ENCODE results near the gene PTMA.
"Not testable (repeated sequence)": the region's sequence is repeated elsewhere in the genome, so short reads cannot be mapped to it uniquely, and the experiment has no call there.

The PTMA gene

GRCh38 chr2:231707927-231708772 lies at the start of gene PTMA:
PTMA (plus strand) TSS chr2:231708525; CDS start chr2:231708707, 182 bp downstream.
- peak; percentile 100 for DNase-seq

- not testable (repeated sequence) for DNase-seq
Observed at GRCh38 chr2:231660073-231660472, 48.3 kb upstream of the PTMA start.

DNA sequence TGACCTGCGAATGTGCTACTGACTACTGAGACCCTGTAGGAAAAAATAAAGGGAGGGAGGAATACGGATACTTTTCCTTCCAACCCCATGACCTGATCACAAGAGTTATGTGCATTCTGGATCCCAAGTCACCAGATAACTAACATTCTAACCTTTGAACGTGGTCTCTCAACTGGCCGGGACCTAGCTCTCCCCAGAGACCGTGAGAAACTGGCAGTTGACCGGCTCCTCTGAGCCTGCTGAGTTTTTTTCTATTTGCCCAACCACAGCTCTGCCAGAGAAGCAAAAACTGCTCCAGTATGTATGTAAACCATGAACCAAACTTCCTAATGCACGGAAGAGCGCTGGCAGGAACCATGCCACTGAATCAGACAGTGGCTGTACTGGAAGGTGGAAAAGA lies 47.5 kb upstream of the PTMA start:
- DNase-seq: no peak

GRCh38 chr2:231661422-231662027 lies 46.8 kb upstream of the PTMA start:
- no peak for DNase-seq

DNA sequence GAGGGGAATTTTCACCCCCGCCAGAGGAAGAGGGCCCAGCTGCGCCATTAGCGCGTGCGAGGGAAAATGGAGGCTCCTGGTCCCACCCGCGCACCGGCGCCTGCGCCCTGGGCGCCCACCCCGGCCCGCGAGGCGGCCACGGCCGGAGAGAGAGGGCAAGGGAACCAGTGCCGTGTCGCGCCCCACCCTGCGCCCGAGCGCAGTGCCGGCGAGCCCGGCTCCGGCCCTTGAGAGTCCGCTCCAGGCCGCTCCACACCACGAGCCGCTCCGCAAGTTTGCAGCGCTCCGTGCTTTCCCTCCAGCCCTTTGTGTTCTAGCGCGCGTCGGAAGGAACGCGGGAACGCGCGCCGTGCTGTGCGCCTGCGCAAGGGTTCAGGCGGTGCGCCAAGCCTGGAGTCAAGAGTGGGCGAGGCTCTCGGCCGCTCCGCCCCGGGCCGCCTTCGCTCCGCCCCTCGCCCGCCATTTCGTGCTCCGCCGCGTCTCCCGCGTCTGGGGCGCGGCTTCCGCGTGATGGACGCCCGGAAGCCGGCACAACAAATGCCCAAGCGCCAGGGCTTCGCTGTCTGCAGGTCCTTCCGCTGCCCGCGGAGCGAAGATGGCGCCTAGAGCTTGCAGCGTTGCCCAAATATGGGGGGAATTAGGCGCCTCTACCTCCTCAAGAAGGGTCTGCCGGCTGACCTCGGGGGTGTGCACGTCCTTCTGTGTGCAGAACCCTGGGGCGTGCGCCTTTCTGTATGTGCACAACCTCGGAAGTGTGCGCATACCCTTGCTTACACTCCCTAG lies 46.1 kb upstream of the PTMA start:
- DNase-seq: peak; percentile 97

- no peak for DNase-seq
Observed at GRCh38 chr2:231662811-231663457, 45.4 kb upstream of the PTMA start.

DNA sequence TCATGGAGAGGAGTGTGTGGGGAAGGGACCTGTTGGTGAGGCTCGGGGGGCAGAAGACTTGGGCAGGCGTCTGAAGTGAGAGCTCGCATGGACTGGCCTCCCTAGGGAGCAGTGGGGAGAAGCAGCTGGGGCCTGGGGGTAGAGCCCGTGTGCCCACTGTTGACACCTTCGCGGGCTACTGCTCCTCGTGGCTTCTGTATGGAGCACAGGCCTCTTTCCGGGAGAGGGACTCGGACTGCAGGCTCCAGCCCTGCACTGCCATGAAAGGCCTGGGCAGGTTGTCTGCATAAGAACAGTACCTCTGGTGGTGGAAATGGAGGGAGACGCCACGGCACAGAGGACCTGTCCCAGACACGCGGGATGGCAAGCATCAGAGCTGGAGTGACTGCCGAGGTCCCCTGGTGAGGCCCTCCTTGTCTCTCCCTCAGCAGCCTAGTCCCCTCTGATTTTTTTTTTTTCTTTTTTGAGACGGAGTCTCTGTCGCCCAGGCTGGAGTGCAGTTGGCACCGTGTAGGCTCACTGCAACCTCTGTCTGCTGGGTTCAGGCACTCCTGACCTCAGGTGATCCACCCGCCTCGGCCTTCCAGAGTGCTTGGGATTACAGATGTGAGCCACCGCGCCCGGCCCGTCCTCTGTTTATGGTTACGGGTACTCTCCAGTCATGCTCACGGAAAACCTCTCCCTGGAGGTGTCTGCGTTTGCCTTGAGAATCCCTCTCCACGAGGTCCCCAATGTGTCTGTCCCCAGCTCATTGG lies 44.7 kb upstream of the PTMA start:
- DNase-seq: no peak

DNA sequence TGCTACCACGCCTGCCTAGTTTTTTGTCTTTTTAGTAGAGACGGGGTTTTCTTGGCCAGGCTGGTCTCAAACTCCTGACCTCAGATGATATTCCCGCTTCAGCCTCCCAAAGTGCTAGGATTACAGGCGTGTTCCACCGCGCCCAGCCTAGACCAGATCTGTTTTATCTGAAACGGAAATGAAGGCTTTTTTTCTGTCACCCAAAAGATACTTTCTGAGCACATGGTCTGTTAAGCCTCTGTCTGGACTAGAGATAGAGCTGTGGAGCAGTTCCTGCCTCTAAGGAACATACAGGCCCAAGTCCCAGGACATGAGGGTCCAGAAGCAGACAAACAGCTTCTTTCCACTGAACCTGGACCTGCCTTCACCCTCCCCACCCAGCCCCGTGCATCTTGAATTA lies 43.6 kb upstream of the PTMA start:
- no peak for DNase-seq

GRCh38 chr2:231665245-231666170 lies 42.8 kb upstream of the PTMA start:
- DNase-seq: no peak

DNA sequence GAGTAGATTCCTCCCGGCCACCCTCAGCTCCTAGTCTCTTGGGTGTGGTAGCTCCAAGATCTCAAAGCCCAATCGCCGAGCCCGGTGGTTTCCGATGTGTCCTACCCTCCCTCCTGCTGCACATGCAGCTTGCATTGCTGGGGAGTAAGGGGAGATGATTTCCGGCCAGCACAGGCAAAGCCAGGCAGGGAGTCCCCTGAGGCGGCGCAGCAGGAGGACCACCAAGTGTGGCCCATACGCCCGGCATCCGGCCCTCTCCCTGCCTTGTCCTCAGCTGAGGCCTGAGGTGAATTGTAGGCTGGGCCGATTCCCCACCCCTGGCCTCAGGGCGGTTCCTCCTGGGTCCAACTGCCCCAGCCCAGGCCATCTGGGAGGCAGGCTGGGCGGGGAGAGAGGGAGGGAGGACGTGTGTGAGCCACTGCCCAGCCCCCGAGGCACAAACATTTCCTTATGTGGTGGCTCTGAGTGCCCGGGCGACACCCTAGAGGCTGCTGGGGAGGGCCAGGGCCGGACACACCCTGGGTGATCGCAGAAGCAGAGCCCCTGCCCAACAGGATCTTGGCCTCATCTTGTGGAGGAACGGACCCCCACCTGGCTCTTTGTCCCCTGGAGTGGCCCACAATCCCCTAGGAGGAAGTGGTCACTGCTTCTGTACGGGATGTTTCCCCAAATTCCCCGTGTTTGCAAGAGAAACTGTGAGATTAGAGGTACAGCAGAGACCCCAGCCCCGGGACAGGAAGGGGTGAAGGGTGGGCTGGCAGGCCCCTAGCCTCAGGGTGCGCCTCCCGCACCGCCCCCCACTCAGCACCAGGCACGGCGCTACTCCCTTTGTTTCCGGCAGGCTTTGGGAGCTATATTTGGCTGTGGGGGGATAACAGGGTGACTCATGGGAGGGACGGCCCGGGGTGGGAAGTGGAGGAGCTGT lies 41.9 kb upstream of the PTMA start:
- DNase-seq: peak; percentile 97

- DNase-seq: no peak
Observed at GRCh38 chr2:231667096-231667427, 41.3 kb upstream of the PTMA start.

DNA sequence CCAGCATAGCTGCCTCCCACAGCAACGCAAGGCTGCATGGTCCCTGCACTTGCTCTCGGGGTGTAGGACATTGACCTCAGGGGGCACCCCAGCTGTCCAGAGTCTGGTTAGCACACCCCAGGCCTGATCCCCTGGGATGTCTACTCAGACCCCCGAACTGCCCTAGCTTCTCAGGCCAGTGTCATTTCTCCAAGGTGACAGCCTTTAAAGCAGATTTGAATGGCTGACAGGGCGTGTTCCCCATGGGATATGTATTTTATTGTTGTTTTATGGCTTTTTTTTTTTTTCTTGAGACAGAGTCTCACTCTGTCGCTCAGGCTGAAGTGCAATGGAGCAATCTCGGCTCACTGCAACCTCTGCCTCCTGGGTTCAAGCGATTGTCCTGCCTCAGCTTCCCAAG lies 40.8 kb upstream of the PTMA start:
- DNase-seq: no peak

GRCh38 chr2:231668981-231669380 lies 39.3 kb upstream of the PTMA start:
- DNase-seq: no peak

- no peak for DNase-seq
Observed at GRCh38 chr2:231671270-231672050, 36.9 kb upstream of the PTMA start.

- DNase-seq: peak; percentile 79
Observed at GRCh38 chr2:231672617-231673347, 35.5 kb upstream of the PTMA start.

DNA sequence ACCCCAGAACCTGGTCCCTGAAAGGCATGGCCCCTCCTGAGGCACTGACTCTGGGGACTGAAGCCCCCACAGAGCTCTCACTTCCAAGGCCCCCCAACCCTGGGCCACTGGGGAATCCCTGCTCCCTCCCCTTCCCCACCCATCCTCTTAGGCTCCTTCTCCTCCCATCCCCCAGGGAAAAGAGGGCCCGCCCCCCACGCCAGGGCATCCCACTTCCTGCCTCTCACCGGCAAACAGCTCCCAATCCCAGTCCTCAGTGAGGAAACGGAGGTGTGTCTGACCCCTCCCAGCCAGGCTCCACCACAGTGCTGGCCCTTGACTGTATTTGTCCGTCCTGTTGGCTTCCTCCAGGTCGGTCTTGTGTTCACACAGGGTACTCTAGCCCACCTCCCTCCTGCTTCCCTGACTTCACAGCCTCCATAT lies 35.0 kb upstream of the PTMA start:
- peak; percentile 66 for DNase-seq

DNA sequence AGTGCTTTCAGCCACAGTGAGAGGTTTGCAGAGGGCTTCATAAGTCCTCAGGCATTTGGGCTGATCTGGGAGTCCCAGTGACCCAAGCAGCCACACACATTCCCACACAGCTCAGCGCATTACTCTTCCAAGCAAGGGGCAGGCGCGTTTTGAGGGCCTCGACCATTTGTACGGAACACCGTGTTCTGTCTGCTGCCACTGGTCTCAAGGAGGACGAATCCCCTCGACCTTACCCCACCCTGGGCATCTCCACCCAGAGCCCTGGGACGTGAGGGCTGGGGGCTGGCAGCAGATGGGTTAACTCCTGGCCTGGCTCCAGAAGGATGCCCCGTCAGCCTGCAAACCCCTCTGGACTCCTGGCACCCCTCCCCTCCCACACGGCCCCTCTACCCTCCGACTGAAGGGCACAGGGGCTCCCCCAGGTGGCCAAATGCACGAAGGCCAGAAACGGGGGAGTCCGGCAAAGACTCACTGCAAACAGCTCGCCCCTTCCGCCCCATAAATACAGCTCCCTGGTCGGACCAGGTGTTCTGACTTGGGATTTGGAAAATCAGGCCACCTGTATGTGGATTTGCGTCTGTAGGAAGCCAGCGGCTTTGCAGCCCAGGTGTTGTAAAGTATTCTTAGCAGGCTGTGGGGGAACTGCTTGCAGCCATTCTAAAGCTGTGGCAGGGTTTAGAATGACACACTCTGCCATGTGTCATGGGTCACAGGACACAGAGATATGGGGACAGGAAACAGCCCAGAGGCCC lies 33.6 kb upstream of the PTMA start:
- DNase-seq: peak; percentile 54

DNA sequence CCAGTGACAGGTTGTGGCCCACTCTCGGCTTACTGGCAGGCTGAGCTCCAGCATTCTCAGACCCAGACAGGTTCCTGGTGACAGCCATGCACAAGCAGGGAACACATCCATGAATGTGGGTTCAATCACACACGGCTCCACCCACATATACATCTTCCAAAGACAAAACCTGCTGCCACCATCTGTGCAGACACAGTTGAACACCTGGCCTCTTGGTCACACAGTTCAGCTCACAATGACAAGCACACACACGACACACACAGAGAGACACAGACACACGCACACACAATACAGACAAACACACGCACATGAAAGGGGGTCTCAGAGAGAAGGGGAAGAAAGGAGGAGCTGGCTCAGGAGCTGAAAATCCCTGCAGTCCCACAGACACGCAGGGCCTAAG lies 32.1 kb upstream of the PTMA start:
- no peak for DNase-seq

Measured in fibroblast of skin of right biceps (primary cell).